GM12873 (cell line): ENCODE results near the gene ST8SIA5.

Source experiments
- TF ChIP-seq, protein P1 (sequence below): IDR thresholded peaks from 2 replicates; pipeline ENCODE4 v1.5.1; 2012; ENCODE audit warnings: low read depth, mild to moderate bottlenecking, moderate library complexity, low read length, control low read depth; ENCODE audit not compliant: insufficient read depth; ENCODE audit errors: missing control alignments

Gene ST8SIA5

DNA sequence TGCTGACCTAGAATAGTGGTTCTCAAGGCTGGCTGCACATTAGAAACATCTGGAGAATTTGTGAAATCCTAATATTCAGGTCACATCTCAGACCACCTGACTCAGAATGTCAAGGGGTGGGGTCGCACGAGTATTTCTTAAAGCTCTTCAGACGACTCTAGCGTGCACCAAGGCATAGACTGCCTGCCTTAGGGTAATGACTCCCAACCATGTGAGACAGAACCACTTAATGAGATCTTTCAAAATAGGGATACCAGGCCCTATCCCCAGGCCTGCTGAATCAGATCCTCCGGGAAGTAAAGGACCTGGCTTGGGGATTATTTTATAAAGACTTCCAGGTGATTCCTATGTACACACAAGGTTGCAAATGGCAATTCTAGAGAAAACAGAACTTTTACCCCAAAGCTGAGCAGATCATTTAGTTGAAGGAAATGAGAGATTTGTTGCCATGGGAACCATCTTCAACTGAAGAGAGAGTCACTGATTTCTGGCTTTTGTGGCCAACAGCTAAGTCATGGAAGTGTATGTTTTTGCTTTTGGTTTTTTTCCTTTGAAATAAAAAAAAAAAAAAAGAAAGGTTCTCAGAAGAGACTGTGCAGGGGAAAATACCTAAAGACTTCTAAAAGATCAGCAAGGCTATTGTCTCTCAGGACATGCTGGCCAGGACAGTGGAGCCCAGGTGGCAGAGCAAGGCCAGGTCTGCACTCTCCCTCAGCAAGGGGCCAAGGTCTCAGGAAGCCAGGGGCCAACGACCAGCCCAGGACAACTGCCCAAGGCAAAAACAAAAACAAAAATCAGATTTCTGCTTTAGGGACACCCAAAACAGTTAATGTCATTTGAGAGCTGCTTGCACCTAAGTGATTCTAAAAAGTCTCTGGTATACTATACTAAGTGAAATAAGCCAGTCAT lies 84.5 kb downstream of the ST8SIA5 start:
- TF ChIP-seq, protein P1, sequence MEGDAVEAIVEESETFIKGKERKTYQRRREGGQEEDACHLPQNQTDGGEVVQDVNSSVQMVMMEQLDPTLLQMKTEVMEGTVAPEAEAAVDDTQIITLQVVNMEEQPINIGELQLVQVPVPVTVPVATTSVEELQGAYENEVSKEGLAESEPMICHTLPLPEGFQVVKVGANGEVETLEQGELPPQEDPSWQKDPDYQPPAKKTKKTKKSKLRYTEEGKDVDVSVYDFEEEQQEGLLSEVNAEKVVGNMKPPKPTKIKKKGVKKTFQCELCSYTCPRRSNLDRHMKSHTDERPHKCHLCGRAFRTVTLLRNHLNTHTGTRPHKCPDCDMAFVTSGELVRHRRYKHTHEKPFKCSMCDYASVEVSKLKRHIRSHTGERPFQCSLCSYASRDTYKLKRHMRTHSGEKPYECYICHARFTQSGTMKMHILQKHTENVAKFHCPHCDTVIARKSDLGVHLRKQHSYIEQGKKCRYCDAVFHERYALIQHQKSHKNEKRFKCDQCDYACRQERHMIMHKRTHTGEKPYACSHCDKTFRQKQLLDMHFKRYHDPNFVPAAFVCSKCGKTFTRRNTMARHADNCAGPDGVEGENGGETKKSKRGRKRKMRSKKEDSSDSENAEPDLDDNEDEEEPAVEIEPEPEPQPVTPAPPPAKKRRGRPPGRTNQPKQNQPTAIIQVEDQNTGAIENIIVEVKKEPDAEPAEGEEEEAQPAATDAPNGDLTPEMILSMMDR = no peak

DNA sequence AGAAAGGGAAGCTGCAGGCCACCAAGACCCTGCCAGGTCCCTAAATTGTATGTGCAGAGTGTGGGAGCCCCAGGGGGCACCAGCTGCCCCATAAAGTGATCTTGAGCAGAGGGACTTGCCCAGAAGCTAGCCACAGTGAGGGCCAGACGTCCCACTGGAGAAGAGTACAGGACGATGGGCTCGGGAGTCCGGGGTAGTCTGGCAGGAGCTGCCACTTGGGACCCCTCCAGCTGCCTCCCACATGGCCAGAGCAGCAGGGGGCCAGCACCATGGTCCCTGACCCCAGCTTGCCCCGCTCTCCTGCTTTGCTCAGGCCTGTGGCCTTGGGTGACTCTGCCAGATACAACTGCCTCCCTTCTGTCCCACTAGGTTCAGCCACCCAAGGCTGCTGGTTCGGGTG lies 88.2 kb downstream of the ST8SIA5 start:
- TF ChIP-seq, protein P1 = no peak

DNA sequence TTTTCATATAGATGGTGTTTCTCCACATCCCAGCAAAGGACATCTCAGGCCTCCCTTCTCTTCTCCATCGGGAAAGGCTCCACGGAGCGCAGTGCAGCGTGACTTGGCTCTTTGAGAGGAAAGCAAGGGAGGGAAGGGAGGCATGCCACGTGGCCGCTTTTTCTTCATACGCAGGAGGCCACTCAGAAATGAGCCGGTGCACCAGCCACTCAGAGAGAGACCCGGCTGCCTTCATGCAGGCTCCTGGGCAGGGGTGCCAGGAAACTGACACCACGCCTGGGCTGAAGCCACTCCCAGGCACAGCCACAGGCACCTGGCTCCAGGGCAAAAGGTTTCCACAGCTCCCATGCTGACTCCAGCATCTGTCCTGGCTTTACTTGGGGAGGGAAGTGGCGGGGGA lies 88.7 kb downstream of the ST8SIA5 start:
- TF ChIP-seq, protein P1 = no peak

DNA sequence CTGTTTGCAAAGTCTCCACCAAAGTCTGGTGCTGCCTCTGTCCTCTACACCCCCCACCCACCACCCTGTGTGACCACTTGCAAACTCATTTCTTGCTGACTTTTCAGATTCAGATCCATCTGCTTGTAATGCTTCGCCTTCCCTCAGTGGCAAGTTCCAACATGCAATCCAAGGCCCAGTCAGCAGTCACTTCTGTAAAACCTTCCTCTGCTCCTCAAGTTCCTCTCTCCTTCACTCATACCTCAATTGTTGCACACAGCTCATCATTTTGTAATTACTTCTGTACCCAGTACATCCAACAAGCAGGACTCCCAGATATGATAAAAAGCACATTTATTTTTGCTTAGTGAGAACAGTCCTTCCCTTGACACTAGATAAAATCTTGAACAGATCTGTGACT lies 93.3 kb downstream of the ST8SIA5 start:
- TF ChIP-seq, protein P1 = no peak

DNA sequence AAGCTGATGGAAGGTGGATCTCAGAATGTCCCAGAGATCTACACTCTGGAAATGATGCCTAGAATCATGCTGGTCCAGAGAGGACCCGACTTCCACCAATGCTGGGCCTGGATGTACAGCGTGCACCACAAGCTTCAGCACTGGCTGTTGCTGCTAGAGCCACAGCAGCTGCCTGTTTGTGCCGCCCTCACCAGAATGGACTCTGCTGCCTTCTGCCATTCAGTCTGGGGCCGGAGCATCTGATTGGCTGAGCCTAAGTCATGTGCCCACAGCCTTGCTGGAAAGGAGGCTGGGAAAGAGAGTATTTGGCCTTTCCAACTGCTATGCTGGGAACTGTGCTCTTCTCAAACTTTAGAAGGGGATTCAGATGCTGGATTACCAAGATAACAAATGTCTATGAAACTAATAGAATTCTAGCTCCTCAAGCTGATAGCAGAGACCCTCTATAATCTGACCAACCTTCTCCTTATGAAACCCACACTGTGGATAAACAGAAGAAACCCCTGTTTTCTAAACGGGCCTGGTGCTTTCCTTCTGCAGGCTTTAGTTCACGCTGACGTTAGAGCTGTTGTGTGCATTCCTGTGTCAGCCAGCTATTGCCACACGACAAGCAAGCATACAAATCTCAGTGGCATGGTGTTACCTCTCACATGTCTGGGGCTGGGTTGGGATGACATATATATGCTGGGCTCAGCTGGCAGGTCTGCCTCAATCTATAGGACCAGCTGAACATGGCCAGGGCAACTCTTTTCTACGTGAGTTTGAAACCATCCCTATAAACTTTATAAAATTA lies 95.7 kb downstream of the ST8SIA5 start:
- TF ChIP-seq, protein P1 = no peak

DNA sequence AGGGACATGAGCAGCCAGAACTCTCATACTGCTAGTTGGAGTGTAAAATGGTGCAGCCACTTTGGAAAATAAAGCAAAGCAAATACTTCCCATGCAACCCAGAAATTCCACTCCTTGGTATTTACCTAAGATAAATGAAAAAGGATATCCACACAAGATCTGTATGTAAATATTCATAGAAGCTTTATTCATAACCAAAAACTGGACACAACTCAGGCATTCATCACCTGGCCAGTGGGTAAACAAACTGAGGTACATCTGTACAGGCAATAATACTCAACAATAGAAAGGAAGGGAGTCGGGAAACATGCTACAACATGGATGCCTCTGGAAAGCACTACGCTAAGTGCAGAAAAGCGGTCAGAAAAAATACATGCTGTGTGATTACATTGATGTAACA lies 97.4 kb downstream of the ST8SIA5 start:
- TF ChIP-seq, protein P1 = no peak

DNA sequence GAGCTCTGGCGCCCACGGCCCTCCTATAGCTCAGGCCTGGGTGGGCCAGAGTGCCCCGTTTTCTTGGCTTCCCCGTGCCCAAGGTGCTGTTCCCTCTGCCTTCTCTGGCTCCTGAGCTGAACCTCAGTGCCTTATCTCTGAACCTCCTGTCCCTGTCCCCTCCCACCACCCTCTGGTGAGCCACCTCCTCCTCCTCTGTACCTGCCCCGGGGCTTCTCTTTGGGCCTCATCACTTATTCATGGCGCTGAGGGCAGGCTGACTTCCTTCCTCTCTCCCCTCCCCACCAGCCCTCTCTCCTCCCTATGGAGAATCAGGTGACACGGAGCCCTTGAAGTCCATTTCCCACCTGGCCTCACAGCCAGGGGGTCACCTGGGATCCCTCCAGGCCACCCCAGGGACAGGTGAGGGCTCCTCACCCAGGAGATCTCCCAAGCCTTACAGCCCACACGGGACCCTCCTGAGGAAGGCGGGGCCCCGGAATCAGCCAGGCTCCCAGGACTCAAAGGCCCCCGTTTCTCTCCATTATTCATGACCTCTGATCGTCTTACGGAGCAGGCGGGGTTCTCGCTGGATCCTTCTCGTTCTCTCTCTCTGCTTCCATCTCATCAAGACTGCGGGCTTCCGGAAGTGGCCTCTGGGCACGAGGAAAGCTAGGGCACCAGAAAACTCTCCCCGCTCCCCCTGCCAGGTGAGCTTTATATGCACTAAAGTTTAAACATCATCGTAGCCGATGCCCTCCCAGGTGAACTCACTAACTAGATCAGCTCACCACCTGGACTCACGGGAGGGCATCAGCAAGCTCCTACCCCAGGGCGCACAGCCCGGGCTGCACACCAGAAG lies 99.5 kb downstream of the ST8SIA5 start, which contains the start of gene LOXHD1:
Gene LOXHD1, minus strand, starts transcription at position 106 of the 841 bp plus-strand sequence. CDS start 187 bp downstream, outside the sequence.
- TF ChIP-seq, protein P1 = no peak
